GM19397 (cell line): ENCODE results near the gene S100Z.
"Not testable (repeated sequence)": the region's sequence is repeated elsewhere in the genome, so short reads cannot be mapped to it uniquely, and the experiment has no call there.

Source experiments
- ATAC-seq: cut with Tn5 transposase; IDR thresholded peaks from one replicate; pipeline ENCODE4 v1.9.1; 2021; ENCODE audit warnings: mild to moderate bottlenecking, moderate library complexity; ENCODE audit not compliant: unreplicated experiment

The S100Z gene

GRCh38 chr5:76945238-76945637 is 95.4 kb downstream of the S100Z start:
- not testable (repeated sequence) for ATAC-seq

GRCh38 chr5:76946090-76946489 is 96.3 kb downstream of the S100Z start:
- ATAC-seq, result no peak

GRCh38 chr5:76947082-76947503 is 97.3 kb downstream of the S100Z start:
- ATAC-seq, result no peak

DNA sequence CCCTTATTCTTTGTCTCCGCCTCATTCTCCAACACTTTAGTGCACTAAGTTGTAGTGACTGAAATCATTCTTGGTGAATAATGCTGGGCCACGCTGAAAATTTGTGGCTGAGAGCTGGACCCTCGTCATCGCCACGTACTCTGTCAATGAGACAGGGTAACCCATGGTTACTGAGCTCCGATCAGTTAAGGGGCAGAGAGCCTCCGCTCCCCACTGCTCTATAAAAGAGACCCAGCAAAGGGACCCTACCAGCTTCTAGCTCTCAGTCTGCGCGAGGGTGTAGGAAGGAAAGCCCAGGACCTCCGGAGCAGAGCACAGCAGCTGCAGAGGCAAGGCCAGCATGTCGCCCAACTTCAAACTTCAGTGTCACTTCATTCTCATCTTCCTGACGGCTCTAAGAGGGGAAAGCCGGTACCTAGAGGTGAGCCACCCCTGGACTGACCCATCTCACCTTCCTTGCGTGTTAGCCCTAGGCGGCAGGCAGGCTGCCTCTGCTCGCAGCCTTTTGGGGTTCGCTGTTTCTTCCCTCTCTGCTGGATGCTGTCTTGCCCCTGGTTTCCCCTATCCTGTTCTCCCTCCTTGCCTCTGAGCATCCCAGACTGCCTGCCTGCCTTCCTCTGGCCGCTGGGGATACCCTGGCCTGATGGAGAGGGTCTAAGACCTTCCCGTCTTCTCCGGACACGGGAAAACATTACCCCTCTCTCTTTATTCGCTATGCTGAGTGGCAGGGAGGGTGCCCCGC is 103.2 kb downstream of the S100Z start, which contains the start of gene CRHBP:
Gene CRHBP (plus strand): TSS at position 251 of the 742 bp plus-strand sequence. CDS start 90 bp downstream, at position 341.
- no peak for ATAC-seq

- no peak for ATAC-seq
Observed at GRCh38 chr5:76953551-76954382, 104.0 kb downstream of the S100Z start.

- ATAC-seq, result no peak
Observed at GRCh38 chr5:76954383-76954763, 104.6 kb downstream of the S100Z start.

DNA sequence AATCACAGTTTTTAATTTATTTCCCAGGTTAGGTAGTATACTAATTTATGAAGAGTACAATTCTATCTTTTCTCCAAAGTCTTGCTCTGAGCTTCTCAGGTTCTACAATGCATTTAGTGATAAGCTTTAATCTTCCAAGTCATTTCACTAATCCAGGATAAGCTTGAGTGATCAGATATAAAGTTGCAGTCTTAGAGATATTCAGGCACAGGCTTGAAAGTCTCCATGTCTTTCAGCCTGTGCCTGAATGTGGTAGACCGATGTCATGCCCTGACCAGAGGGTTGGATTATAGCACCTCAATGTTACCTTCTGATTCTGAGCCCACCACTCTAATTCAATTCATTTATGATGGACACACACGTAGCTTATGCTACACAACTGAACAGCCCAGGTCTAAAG is 106.2 kb downstream of the S100Z start:
- ATAC-seq, result no peak

- ATAC-seq, result no peak
Observed at GRCh38 chr5:76958991-76959767, 109.4 kb downstream of the S100Z start.

DNA sequence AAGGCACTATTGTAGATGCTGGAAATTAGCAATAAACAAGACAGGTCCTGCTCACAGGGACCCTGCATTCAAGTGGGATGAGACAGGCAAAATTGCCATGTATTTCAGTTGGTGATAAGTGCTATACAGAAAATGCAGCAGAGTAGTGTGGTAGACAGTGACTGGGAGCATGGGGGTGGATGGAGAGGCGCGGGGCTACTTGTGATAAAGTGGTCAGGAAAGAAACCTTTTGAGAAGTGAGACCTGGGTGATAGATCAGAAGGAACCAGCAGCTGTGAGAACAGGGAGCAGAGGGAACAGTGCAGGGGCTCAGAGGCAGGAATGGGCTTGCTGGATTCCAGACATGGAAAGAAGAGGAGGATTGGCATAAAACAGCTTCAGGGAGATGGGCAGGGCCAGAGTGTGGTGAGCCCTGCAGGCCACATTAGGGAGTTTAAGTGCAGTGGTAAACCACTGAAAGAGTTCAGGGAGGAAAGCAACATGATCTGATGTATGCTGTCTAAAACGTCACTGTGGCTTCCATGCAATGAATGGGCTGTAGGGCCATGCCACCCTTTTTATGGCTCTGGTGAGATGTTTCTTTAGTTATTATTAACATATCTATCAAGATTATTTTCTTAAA is 110.3 kb downstream of the S100Z start:
- ATAC-seq, result no peak

- ATAC-seq, result no peak
Observed at GRCh38 chr5:76964060-76964459, 114.2 kb downstream of the S100Z start.
